NK-92 treated with Interleukin-12 subunit alpha and Interleukin-12 subunit beta, amount 100 ng/mL, for 24 hours (cell line): ENCODE data around the gene CYP2S1.

ENCODE experiments used
- DNase-seq: peaks from one replicate; lab custom pipeline; 2025; lab: John Stamatoyannopoulos, UW

The CYP2S1 gene

DNA sequence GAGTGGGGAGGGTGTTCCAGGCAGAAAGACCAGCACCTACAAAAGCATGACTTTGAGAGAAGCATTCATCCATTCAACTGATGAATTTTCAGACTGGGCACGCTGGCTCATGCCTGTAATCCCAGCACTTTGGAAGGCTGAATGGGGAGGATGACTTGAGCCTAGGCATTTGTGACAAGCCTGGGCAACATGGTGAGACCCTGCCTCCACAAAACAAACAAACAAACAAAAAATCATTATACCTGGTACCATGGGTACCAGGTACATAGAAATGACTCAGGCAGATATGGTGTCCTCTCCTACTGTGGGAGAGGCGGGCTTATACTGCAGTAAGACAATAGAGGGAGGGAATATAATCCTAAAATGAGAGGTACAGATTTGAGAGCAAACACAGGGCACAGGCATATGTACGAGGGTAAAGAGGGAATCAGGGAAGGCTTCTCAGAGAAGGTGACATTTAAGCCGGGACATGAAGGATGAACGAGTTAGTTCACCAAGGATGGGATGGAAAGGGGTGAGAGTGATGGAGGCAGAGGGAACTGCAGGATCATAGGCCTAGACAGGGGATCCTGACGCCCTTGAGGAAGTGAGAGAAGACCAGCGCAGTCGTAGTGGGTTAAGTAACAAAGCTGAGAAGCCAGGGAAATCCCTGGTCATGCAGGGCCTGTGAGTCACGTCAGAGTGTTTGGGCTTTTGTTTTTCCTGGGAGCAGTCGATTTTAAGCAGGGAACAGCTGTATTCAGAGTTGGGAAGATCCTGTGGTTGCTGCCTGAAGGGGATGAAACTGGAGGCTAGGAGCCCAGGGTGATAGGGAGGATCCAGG lies 2.9 kb downstream of the CYP2S1 start:
- DNase-seq, result no peak

DNA sequence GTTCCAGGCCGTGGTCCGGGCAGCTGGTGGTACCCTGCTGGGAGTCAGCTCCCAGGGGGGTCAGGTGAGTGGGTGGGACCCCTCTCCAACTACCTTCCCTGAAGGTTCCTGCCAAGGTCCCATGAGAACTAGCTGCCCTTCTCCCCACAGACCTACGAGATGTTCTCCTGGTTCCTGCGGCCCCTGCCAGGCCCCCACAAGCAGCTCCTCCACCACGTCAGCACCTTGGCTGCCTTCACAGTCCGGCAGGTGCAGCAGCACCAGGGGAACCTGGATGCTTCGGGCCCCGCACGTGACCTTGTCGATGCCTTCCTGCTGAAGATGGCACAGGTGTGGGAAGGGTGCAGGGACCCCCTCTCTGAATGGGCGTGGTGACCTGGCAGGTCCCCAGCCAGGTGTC lies 5.5 kb downstream of the CYP2S1 start:
- no peak for DNase-seq

DNA sequence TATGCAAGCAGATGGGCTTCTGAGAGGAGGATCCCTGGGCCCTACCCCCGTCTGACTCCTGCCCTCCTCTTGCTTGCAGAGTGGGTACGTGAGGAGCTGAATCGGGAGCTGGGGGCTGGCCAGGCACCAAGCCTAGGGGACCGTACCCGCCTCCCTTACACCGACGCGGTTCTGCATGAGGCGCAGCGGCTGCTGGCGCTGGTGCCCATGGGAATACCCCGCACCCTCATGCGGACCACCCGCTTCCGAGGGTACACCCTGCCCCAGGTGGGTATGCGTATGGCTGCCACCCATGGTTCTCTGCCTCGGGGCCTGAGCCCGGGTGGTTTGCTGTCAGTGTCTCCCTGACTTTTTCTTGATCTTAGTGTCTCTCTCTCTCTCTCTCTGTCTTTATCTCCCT lies 10.4 kb downstream of the CYP2S1 start:
- no peak for DNase-seq

DNA sequence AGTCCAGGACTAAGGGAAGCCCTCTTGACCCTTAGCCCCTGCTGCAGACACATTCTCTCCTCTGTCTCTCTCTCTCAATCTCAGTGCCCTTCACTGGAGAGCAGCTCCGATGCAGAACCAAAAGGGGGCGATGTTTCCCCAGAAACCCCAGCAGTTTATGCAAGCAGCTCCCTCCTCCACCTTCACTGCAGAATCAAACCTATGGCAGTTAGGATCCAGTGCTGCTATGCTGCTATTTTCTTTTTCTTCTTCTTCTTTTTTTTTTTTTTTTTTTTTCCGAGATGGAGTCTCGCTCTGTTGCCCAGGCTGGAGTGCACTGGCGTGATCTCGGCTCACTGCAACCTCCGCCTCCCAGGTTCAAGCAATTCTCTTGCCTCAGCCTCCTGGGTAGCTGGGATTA lies 11.3 kb downstream of the CYP2S1 start:
- DNase-seq, result peak; percentile 47

DNA sequence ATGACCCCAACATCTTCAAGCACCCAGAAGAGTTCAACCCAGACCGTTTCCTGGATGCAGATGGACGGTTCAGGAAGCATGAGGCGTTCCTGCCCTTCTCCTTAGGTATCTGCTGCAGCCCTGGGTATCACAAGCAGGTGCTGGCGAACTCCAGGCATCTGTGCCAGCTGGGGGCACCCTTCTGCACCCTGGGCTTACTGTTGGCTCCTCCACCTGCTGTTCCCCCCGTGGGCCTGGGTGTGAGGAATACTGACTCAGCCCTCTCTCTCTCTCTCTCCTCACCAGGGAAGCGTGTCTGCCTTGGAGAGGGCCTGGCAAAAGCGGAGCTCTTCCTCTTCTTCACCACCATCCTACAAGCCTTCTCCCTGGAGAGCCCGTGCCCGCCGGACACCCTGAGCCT lies 13.0 kb downstream of the CYP2S1 start:
- DNase-seq, result no peak

DNA sequence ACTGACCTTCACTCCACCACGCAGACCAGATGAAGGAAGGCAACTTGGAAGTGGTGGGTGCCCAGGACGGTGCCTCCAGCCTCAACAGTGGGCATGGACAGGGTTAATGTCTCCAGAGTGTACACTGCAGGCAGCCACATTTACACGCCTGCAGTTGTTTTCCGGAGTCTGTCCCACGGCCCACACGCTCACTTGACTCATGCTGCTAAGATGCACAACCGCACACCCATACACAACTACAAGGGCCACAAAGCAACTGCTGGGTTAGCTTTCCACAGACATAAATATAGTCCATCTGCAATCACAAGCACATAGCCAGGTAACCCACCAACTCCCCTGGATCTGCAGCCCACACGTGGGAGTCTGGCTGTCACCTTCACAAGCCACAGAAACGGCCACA lies 13.4 kb downstream of the CYP2S1 start:
- no peak for DNase-seq

DNA sequence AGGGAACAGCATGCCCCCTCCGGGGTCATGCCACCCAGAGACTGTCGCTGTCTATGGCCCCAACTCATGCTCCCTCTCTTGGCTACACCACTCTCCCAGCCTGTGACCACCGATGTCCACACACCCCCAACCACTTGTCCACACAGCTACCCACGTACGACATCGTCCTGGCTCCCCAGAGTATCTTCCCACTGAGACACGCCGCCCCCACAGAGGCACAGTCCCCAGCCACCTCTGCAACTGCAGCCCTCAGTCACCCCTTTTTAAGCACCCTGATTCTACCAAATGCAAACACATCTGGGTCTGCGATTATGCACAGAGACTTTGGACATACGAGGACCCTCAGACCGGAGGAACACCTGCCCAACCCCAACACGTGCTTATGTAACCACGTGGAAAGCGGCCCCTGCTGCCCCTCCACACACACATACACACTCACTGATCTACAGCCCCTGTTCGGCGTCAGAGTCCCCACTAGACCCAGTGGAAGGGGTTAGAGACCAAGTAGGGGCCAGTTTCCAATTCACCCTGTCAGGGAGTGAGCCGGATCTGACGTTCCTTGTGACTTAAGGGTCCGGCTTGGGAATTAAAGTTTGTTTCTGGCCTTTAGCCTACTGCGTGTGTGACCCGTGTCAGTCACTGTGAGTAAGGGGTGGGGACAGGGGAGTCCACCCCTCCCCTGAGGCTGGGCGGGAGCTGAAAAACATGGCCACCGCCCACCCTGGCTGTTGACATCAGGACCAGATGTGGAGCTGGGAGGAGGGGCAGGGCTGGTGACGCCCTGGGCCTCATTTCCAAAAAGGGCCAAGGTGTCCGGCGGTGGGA lies 14.1 kb downstream of the CYP2S1 start:
- no peak for DNase-seq

DNA sequence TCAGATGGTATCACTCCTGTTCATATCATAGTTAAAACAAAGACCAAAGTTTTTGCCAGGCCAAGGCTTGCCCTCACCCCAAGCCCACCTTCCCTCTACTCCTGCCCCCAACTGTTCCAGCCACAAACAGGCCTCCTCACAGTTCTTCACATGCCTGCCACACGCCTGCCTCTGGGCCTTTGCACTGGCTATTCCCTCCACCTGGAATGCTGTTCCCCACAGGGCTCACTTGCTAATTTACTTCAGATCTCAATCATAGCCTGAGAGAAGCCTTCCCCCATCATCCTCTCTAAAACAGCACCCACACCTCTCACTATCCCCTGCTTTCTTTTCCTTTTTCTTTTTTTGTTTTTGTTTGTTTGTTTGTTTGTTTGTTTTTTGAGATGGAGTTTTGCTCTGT lies 21.1 kb downstream of the CYP2S1 start:
- no peak for DNase-seq

DNA sequence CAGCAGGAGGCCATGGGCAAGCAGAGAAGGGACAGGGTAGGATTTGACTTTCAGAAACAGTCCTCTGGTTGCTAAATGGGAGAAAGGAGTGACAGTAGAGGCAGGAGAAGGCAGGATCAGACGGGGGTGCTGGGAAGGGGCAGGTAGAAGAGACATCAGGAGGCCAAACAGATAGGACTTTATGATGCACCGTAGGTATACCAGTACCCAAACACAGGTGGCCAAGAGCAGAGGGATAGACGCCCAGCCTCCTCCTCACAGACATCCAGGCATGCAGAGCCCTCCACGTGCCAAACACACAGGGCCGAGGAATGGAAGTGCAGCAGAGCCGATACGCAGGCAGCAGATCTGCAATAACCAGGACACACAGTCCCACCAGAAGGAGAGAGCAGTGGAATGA lies 24.7 kb downstream of the CYP2S1 start:
- no peak for DNase-seq

DNA sequence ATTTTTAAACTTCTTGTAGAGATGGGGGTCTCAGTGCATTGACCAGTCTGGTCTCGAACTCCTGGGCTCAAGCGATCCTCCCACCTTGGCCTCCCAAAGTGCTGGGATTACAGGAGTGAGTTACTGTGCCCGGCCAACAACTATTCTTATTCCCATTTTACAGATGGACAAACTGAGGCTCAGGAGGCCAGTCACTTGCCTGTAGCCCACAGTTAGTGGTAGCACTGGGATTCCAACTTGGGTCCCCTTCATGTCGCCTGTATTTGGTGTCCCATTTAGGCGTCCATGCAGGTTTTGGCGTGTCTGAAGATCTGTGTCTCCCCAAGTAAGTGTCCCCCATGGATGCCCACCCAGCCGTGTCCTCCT lies 25.2 kb downstream of the CYP2S1 start:
- DNase-seq, result no peak

DNA sequence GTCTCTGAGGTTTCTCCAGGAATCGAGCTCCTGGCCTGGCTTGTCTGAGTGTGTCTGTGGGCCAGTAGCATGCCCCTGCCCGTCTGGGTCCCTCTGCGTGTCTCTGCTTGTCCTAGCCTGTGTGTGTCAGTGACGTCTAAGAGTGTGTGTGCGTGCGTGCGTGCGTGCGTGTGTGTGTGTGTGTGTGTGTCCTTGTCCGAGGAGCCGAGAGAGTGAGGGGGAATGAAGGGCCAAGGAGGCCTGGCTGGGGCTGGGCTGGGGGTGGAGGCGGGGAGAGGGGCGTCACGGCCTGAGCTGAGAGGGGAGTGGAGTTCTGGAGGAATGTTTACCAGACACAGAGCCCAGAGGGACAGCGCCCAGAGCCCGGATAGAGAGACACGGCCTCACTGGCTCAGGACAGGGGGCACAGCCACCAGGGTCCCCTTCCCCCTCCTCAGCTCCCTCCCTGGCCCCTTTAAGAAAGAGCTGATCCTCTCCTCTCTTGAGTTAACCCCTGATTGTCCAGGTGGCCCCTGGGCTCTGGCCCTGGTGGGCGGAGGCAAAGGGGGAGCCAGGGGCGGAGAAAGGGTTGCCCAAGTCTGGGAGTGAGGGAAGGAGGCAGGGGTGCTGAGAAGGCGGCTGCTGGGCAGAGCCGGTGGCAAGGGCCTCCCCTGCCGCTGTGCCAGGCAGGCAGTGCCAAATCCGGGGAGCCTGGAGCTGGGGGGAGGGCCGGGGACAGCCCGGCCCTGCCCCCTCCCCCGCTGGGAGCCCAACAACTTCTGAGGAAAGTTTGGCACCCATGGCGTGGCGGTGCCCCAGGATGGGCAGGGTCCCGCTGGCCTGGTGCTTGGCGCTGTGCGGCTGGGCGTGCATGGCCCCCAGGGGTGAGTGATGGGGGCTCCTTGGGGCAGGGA lies 25.8 kb downstream of the CYP2S1 start, which contains the start of gene AXL:
Gene AXL (plus strand): TSS at position 609 of the 893 bp plus-strand sequence. CDS start 170 bp downstream, at position 779.
- DNase-seq, result no peak

DNA sequence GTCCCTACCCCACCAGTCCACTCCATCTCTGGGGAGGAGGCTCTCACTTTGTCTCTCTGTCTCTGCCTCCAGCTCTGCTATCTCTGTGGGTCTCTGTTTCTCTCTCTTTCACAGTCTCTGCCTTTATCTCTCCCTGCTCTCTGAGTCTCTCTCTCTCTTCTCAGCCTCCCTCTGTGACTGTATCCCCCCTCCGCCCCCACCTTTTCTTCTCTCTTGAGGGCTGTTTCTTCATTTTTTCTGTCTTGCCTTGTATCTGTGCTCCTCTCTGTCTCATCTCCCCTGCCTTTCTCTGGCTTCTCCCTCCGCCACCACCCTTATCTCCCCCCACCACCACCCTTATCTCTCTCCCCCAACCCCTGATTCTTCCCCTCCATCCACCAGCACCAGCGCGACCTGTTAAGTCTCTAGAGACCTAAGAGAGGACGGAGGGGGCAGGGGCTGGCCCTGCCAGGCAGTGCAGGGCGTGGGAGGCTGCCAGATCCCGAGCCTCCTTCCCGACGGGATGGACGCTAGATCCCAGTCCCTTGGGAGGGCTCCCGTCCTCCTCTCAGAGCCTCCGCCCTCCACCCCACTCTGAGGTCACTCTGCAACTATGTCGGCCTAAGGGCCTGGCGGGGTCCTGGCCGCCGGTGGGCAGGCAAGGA lies 27.0 kb downstream of the CYP2S1 start:
- no peak for DNase-seq

DNA sequence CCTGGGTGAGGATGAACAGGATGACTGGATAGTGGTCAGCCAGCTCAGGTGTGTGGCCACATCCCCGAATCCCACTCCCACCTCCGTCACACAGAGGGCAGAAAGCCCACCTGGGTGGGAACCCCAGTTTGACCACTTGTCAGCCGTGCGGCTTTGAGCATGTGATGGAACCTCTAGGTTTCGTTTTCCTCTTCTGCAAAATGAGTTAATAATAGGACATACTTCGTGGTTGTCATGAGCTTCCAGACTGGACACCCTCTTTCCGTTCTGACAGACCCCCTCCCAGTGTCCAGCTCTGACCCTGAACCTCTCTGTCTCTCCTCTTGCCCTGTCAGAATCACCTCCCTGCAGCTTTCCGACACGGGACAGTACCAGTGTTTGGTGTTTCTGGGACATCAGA lies 27.8 kb downstream of the CYP2S1 start:
- no peak for DNase-seq

DNA sequence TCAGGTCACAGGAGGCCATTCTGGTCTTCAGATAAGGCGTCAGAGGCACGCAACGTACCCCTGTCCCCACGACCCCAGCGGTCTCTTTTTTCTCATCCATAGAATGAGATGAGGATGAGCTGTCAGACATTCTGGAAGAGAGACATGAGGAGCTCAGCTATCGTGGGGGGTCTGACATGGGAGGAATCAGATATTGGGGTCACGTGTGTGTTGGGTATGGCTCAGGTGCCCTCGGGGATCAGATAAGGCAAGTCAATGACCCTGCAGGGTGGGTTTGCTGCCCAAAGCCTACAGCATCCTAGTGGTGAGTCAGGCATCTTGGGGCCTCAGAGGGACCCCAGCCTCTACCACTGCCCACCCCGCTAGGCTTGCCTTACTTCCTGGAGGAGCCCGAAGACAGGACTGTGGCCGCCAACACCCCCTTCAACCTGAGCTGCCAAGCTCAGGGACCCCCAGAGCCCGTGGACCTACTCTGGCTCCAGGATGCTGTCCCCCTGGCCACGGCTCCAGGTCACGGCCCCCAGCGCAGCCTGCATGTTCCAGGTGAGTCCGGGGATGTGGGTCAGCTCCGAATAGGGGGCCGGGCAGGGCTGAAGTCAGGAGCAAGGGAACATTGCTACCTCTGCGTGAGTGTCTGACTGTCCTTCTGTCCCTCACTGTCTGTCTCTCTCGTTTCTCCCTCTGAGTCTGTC lies 28.6 kb downstream of the CYP2S1 start:
- DNase-seq, result no peak

DNA sequence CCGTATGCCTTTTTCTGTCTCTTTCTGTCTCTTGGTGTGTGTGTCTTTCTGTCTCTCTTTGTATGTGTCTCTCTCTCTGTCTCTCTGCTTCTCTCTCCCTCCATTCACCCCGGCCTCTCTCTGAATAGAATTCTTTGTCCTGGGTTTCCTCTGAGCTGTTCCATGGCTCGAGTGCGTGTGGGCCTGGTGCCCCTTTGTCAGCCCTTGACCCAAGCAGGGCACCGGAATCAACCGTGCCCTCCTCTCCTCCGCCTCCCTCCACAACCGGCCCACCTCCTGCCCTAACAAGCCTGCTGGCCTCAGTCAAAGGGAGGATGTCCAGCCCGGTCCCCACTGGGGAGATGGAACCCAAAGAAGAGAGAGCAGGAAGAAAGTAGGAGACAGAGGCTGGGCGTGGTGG lies 29.2 kb downstream of the CYP2S1 start:
- no peak for DNase-seq

DNA sequence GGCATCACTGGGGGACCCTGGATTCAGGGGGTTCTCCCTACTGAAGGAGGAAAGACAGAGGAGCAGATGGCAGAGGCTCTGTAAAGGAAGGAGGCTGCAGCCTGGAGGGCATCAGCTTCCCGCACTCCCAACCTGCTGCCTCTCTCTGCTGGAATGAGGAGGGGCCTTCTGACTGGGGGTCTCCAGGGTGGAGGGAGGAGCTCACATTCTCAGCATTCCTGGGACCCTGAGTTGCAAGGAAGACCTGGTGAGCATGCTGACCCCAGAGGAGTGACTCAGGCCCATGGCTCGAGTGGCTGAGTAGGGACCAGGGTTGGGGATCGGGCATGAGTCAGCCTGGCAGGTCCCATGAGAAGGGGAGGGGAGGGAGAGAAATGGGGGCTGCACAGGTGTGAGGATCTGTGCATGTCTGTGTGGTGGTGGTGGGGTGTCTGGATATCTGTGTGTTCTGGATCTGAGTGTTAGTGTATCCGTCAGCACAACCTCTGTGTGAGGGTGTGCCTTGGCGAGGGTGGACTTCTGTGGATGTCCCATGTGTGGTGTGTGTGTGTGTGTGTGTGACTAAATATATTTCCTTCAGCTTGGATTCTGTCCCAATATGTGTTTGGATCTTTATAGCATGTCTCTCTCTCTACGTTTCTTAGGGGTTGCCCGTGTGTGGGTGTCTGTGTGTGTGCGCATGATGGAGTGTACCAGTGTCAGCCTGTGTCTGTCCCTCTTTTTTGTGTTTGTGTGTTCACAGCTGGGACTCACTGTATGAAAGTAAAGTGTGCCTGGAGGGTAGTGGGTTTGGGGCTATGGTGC lies 30.6 kb downstream of the CYP2S1 start:
- DNase-seq, result no peak

DNA sequence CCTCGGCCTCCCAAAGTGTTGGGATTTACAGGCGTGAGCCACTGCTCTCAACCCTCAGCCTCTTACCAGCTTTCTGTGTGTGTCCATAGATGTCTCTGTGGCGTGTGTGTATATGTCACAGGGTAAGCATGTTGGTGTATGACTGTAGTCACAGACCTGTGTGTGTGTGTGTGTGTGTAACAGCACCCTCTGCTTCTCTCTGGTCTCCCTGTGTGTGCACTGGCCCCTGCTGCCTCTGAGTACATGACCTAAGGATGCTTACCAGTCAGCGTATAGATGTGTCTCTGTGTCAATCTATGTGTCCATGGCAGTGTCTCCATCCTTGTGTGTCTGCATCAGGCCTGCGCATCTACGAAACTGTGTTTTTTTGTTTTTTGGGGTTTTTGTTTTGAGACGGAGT lies 31.6 kb downstream of the CYP2S1 start:
- DNase-seq, result no peak

DNA sequence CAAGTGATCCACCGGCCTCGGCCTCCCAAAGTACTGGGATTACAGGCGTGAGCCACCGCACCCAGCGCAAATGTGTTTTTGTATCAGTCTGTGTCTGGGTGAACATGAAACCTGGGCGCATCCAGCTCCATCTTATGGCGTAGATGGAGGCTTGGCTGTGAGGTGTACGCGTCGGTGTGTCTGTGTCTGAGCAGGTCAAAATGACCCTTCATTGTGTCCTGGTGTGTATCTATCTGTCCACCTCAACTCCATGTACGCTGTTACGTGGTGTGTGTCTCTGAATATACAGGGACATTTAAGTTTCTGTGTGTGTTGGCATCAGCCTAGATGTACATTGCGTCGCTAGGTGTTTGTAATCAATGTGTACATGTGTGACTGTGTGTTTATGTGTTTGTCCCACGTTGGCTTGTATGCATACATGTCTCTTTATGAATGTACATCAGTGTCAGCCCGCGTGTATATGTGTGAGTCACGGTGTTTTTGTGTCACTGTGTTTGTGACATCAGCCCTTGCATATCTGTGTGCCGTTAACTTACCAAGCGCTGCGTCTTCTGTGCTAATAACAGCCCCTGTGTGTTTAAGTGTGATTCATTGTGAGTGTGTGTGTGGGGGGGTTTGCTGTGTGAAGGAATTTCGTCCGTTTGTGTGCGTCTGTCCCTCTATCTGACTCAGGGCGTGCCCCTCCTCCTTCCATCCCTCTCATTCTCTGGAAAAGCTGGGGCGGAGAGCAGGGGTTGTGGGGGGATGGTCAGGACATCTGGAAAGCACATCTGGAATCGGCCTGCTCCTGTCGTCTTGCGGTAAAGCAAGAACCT lies 32.4 kb downstream of the CYP2S1 start:
- DNase-seq, result no peak

DNA sequence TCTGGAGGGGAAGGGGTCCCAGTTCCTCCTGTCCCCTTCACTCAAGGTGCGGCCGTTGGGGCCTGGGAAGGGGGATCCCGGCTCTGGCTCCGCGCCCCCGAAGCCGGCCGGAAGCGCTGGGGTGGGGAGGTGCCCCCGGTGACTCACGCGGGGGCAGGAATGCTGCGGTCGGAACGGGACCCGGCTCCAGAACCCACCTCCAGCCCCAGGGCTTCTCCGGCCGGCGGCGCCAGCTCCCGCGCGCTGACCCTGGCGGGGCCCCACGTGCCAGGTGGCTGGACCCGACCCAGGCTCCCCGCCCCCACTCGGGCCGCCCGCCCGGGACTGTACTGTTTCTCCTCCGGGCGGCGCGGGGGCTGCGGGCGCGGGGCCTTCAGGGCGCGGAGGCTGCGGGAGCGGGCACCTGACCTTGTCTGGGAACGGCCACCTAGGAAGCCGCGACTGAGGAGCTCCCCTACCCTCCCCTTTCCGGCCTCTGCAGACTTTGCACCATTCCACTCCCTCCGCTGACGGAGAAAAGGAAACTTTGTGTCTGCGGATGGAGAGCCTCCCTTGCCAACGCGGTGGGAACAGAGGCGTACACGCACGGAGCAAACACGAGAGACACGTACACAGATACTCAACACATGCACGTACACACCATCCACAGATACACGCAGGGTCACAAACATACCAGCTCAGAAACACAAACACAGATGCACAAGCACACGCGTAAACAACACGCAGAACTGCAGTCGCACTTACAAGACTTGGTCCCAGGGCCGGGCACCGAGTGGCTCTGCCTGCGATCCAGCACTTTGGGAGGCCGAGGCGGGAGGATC lies 33.2 kb downstream of the CYP2S1 start:
- no peak for DNase-seq
